RWPE2 (cell line): ENCODE measurements around the gene SFSWAP.
A peak's percentile ranks its signal among the peaks of the same experiment; 100 is the strongest.

ENCODE experiments used
- ATAC-seq: fragments of 200-7000 bp; cut with Tn5 transposase; 3 replicates; pipeline ENCODE4 v1.9.1; 2021; ENCODE audit warnings: low read depth
- DNase-seq: peaks from one replicate; pipeline ENCODE4 v3.0.0-alpha.2; 2020; ENCODE audit warnings: low spot score
- H3K27ac ChIP-seq: fragments of 450-650 bp; 2 replicates; pipeline ENCODE4 v1.5.1; 2017; ENCODE audit warnings: mild to moderate bottlenecking; ENCODE audit not compliant: poor library complexity, severe bottlenecking
- H3K27me3 ChIP-seq: fragments of 250-450 bp; sonication (Bioruptor Pico); 2 replicates; pipeline ENCODE4 v1.5.1; 2021; ENCODE audit warnings: mild to moderate bottlenecking, moderate library complexity; ENCODE audit not compliant: insufficient read depth, poor library complexity, severe bottlenecking
- H3K36me3 ChIP-seq: fragments of 250-450 bp; sonication (Bioruptor Pico); 2 replicates; pipeline ENCODE4 v1.5.1; 2020; ENCODE audit warnings: low read depth, mild to moderate bottlenecking, moderate library complexity
- H3K4me1 ChIP-seq: fragments of 250-450 bp; sonication (Bioruptor Pico); 2 replicates; pipeline ENCODE4 v1.5.1; 2021; ENCODE audit warnings: mild to moderate bottlenecking, moderate library complexity; ENCODE audit not compliant: insufficient read depth, poor library complexity, severe bottlenecking
- H3K4me3 ChIP-seq: fragments of 250-450 bp; sonication (Bioruptor Pico); 2 replicates; pipeline ENCODE4 v1.5.1; 2021; ENCODE audit warnings: mild to moderate bottlenecking, moderate library complexity; ENCODE audit not compliant: severe bottlenecking
- H3K9me3 ChIP-seq: fragments of 250-450 bp; sonication (Bioruptor Pico); 2 replicates; pipeline ENCODE4 v1.5.1; 2021; ENCODE audit warnings: mild to moderate bottlenecking, moderate library complexity; ENCODE audit not compliant: severe bottlenecking
- TF ChIP-seq, protein P1 (sequence below): fragments of 450-650 bp; IDR thresholded peaks from one replicate; pipeline ENCODE4 v1.5.1; 2017; ENCODE audit warnings: mild to moderate bottlenecking, moderate library complexity; ENCODE audit not compliant: poor library complexity, severe bottlenecking

Gene SFSWAP

DNA sequence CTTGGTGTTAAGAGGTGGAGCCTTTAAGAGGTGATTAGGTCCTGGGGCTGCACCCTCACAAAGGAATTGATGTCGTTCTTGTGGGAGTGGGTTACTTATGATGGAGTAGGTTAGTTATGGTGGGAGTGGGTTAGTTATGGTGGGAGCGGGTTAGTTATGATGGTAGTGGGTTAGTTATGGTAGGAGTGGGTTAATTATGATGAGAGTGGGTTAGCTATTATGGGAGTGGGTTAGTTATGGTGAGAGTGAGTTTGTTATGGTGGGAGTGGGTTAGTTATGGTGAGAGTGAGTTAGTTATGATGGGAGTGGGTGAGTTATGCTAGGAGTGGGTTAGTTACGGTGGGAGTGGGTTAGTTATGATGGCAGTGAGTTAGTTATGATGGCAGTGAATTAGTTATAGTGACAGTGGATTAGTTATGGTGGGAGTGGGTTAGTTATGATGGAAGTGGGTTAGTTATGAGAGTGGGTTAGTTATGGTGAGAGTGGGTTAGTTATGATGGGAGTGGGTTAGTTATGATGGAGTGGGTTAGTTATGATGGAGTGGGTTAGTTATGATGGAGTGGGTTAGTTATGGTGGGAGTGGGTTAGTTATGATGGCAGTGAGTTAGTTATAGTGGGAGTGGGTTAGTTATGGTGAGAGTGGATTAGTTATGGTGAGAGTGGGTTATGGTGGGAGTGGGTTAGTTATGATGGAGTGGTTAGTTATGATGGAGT, 22.6 kb upstream of the SFSWAP start:
- no peak for DNase-seq
- no peaks in the 10 kb centered on the region for H3K4me1 ChIP-seq
- no peak overlapping the region for H3K27ac ChIP-seq
- no peak for ATAC-seq
- no peaks in the 10 kb centered on the region for H3K36me3 ChIP-seq
- H3K4me3 ChIP-seq, result no peak overlapping the region
- TF ChIP-seq, protein P1, sequence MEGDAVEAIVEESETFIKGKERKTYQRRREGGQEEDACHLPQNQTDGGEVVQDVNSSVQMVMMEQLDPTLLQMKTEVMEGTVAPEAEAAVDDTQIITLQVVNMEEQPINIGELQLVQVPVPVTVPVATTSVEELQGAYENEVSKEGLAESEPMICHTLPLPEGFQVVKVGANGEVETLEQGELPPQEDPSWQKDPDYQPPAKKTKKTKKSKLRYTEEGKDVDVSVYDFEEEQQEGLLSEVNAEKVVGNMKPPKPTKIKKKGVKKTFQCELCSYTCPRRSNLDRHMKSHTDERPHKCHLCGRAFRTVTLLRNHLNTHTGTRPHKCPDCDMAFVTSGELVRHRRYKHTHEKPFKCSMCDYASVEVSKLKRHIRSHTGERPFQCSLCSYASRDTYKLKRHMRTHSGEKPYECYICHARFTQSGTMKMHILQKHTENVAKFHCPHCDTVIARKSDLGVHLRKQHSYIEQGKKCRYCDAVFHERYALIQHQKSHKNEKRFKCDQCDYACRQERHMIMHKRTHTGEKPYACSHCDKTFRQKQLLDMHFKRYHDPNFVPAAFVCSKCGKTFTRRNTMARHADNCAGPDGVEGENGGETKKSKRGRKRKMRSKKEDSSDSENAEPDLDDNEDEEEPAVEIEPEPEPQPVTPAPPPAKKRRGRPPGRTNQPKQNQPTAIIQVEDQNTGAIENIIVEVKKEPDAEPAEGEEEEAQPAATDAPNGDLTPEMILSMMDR, result no peak
- no peaks in the 10 kb centered on the region for H3K9me3 ChIP-seq
- no peaks in the 10 kb centered on the region for H3K27me3 ChIP-seq

DNA sequence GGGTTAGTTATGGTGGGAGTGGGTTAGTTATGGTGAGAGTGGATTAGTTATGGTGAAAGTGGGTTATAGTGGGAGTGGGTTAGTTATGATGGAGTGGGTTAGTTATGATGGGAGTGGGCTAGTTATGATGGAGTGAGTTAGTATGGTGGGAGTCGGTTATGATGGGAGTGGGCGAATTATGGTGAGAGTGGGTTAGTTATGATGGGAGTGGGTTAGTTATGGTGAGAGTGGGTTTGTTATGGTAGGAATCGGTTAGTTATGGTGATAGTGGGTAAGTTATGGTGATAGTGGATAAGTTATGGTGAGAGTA, 22.1 kb upstream of the SFSWAP start:
- no peaks in the 10 kb centered on the region for H3K36me3 ChIP-seq

DNA sequence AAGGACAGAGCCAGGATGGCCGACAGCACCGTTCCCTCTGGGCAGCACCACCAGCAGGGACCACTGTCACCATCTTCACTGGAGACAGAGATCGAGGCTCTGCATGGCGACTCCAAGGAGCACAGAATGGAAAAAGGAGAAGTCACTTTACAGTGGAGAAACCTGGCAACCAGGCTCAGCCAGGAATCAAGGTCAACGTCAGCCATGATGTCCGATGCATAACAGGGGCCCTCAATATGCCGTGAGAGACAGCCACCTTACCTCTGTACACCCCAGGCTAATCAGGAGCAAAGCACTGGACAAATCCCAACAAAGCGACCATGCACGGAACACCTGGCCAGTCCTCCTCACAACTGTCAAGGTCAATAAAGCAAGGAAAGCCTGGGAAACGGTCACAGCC, 20.6 kb upstream of the SFSWAP start:
- Histone ChIP-seq H3K9me3 (no peaks in the 10 kb centered on the region), H3K4me3 (no peak overlapping the region), H3K27ac (no peak overlapping the region), H3K27me3 (no peaks in the 10 kb centered on the region), H3K36me3 (no peaks in the 10 kb centered on the region), H3K4me1 (no peaks in the 10 kb centered on the region)
- DNase-seq (peak; percentile 7), ATAC-seq (no peak)
- TF ChIP-seq, protein P1, result no peak

More for the DNA sequence above, 22.1 kb upstream of the SFSWAP start:
- Histone ChIP-seq H3K9me3 (no peaks in the 10 kb centered on the region), H3K27ac (no peak overlapping the region), H3K27me3 (no peaks in the 10 kb centered on the region), H3K4me1 (no peaks in the 10 kb centered on the region), H3K4me3 (no peak overlapping the region)
- no peak for ATAC-seq
- TF ChIP-seq, protein P1, result no peak
- DNase-seq, result no peak

DNA sequence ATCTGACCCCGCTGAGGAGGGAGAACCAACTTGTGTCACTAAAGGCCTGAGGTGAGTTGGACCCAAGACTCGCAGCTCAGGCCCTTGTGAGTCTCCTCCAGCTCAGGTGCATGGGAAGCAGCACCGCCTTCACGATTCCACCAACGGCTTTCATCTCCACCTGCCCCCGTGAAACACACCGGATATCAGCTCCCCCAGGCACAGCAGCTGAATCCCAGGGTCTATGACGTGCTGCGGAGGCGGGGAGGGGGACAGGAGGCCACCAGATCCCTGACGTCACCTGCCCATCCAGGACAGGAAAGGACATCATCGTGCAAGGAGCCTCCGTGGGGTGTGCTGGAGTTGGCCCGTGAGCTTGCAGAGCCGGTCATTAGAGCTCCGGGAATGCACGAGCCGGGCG, 18.5 kb upstream of the SFSWAP start:
- Histone ChIP-seq H3K27me3 (no peaks in the 10 kb centered on the region), H3K4me1 (no peaks in the 10 kb centered on the region), H3K9me3 (no peaks in the 10 kb centered on the region), H3K36me3 (no peaks in the 10 kb centered on the region), H3K27ac (no peak overlapping the region), H3K4me3 (no peak overlapping the region)
- no peak for ATAC-seq
- DNase-seq, result no peak
- TF ChIP-seq, protein P1, result no peak

DNA sequence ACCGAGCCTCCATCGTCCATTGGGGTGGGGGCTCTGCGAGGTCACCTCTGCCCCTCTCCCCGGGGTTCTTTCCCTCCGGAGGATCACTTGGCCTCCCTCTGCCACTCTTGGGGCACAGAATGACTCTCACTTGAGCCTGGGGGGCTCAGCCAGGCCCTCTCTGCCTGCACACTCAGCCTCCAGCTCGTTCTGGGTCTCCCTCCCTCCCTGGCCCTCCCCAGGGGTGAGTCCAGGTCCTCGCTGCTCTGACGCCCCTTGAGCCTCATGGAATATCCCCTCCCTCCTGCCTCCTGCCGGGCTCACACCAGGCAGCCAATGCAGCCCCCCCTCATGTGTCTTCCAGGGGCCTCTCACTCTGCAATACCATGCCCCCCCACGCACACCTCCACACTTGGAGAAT, 17.7 kb upstream of the SFSWAP start:
- Histone ChIP-seq H3K4me1 (no peaks in the 10 kb centered on the region), H3K9me3 (no peaks in the 10 kb centered on the region), H3K27ac (no peak overlapping the region), H3K27me3 (no peaks in the 10 kb centered on the region), H3K36me3 (no peaks in the 10 kb centered on the region), H3K4me3 (no peak overlapping the region)
- TF ChIP-seq, protein P1, result no peak
- ATAC-seq, result no peak
- no peak for DNase-seq
